GM20000 (cell line): Measurements from ENCODE around the gene APEX1.

Source experiments
- DNase-seq: peaks from one replicate; pipeline ENCODE4 v3.0.0; 2012; ENCODE audit warnings: low spot score
- TF ChIP-seq, protein P1 (sequence below): IDR thresholded peaks from 2 replicates; pipeline ENCODE4 v1.5.1; 2012; ENCODE audit warnings: mild to moderate bottlenecking, control low read depth; ENCODE audit errors: extremely low read depth, missing control alignments

Gene APEX1

DNA sequence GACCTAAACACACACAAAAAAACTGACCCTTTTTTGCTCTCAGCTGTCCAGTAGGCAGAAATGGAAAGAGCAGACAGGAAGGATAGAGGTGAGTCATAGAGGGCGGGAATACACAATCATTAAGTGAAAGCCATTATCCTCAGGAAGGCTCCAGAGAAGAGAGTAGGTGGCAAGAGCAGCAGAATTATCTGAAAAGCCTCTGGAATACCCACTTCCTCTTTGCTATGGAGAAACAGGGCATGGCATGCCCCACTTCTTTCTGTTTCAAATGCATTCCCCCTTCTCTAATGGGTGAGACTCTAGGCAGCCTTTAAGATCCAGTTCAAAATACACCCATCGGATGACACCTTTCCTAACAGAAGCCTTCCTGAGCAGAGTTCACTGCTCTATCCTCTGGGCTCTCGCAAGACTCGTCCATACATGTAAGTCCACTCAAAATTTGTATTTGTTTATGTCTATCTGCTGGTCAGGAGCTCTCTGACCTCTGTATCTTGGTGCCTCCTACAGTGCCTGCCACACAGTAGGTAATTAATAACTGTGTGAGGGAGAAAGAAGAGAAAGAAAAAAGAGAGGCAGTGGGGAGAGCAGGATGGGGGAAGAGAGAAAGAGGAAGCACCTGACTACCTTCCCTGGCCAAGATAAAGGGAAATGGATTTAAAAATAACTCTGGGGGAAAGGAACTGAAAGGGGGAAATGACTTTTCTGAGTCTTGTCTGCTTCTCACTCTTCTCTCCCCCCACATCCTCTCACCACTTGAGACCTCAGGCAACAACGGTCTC, 27.6 kb upstream of the APEX1 start:
- TF ChIP-seq, protein P1, sequence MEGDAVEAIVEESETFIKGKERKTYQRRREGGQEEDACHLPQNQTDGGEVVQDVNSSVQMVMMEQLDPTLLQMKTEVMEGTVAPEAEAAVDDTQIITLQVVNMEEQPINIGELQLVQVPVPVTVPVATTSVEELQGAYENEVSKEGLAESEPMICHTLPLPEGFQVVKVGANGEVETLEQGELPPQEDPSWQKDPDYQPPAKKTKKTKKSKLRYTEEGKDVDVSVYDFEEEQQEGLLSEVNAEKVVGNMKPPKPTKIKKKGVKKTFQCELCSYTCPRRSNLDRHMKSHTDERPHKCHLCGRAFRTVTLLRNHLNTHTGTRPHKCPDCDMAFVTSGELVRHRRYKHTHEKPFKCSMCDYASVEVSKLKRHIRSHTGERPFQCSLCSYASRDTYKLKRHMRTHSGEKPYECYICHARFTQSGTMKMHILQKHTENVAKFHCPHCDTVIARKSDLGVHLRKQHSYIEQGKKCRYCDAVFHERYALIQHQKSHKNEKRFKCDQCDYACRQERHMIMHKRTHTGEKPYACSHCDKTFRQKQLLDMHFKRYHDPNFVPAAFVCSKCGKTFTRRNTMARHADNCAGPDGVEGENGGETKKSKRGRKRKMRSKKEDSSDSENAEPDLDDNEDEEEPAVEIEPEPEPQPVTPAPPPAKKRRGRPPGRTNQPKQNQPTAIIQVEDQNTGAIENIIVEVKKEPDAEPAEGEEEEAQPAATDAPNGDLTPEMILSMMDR, result no peak
- peak; percentile 78 for DNase-seq

DNA sequence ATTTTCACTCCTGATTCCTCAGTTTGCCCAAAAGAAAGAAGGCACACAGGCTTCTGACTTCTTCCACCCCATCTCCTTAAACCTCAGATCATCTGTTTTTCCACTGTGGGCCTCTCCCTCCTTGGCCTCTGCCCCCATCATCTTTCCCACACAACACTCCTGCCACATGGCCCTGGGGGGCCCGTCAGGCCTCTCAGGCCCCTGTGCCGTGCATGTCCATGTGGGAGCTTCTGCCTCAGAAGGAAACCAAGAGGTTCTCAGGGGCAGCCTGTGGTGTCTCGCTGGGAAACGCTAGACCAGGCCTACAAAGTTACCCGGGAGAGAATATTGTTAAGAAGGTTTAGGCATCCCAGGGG, 27.0 kb upstream of the APEX1 start:
- DNase-seq, result no peak
- TF ChIP-seq, protein P1, result no peak

DNA sequence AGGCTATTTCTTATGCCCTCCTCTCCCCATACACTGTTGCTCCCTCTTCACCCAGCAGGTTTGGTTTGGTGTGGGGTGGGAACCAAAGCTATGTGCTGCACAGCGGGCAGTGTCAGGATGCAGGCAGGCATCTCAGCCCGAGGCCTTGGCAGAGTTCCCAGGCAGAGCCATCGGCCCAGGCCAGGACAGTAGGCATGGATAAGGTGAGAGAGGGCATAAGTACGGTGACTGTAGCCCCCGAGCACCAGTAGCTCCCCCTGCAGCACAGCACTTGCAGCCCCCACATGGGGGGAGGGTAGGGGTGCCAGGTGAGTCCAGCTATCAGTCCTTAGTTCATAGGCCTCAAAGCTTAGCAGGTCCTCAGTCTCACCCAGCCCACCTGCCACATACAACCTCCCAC, 26.2 kb upstream of the APEX1 start:
- DNase-seq, result no peak
- TF ChIP-seq, protein P1, result no peak

DNA sequence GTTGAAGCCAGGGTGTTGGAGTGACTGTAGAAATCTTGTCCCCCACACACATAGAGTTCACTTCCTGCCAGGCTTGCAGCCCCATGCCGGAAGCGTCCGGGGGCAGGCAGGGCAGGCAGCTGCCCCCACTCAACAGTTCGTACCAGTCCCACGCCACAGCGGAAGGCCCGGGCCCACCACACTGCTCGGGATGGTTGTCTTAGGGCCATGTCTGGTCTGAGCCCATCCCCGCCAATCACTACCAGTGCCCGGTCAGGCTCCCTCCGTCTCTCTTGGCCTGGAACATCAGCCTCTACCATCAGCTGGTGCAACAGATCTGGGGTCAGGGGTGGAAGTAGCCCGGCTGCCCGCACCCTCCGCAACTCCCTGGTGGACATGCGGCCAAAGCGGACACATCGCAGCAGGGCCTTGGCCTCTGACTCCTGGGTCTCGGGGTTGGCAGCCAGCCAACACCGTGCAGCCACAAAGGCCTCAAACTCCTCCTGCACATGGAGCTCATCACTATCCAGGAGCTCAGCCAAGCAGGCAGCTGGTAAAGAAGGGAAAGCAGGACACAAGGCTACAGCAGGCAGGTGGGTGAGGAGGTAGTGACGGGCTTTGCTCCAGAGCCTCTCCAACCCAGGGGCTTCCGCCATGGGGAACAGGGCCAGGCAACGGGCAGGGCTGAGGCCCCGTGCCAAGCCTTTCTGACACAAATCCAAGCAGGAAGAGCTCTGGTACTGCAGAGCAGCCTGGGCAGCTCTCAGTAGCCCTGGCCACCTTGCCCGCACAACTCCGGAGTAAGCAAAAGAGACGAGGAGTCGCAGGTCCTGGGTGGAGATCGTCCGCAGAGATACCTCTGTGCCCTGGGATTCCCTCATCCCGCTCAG, 25.0 kb upstream of the APEX1 start:
- TF ChIP-seq, protein P1, result no peak
- no peak for DNase-seq

DNA sequence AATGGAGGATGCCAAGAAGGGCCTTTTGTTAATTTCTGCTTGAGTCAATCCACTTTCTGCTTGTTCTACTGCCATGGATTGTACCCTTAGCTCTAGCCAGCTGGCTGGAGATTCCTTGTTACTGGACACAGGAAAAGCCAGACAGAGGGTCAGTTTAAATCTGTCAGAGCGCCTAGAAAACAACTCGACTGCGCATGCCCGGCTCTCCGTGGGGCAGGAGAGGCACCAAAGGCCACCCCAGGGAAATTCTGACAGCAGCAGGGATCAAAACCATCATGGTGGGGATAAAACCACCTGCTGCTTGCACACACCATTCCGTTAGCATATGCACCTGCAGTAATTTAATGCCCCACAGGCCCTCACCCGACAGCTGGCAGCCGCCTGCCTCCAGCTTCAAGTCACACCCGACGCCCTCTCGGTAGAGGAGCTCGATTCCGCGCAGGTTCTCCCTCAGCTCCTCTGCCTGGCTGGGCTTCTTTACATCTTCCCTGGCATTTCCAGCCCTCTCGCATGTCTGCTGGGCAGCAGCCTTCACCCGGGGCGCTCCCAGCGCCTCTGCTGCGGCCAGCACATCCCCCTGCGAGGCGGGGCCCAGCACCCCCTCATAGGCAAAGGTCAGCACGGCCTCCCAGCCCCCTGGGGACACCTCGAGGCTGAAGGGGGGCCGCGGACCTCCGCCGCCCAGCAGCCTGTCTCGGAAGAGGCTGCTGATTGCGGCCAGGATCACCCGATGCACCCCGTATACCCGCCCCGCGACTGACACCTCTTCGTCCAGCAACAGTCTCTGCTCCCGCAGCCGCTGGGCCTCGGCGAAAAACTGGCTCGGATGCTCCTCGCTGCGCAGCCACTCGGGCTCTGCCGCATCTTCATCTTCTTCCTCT, 20.1 kb upstream of the APEX1 start:
- TF ChIP-seq, protein P1, result no peak
- DNase-seq, result no peak

DNA sequence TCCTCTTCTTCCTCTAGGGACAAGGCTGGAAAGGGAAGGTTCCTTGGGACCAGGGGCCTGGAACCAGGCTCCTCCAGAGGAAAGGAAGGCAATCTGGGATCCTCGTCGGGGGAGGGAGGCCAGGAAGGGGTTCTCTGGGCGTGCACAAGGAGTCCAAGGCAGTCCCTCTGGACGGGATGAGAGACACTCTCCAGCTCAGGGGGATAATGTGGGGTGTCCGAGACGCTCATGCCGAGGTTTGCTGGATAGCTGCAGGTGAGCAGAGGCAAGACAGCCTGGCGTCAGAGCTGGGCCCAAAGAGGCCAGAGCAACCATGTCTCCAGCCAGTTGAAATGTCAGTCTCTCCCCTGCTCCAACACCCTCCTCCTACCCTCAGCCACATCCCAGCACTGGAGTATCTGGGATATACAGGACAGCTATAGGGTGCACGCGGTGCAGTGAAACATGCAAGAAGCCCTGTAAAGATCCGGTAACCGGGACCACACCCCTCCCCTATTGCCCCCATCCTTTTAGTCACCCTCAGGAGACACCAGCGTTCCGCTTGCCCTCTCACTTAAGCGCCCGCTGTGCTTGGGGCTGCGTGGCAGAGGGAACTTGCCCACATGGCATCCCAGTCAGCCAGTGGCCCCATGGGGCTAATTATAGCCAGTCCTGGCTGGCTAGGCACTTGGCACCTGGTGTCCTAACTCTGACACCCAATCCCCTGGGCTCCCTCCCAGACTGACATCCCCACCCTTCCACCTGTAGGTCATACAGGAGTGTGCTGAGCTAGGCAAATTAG, 19.3 kb upstream of the APEX1 start, which contains the start of gene KLHL33:
KLHL33 (minus strand) TSS at position 585 of the 781 bp plus-strand sequence; CDS start at position 230, 355 bp downstream.
- no peak for DNase-seq
- TF ChIP-seq, protein P1, result no peak
